ENCODE results near the gene SORCS1.

SORCS1 gene

GRCh38 chr10:107163881-107164861 lies at the start of gene SORCS1:
SORCS1 (minus strand) TSS chr10:107164706.
- peaks cover 46% of the 10 kb centered on the region for H3K27me3 ChIP-seq (ENCODE audit: insufficient read depth, low read length)
- H3K4me3 ChIP-seq (ENCODE audit: low read length), result peak within 1 kb of the TSS; percentile 44
- H2AFZ ChIP-seq (ENCODE audit: low read depth, low read length), result peak within 1 kb of the TSS; percentile 51
- H3K36me3 ChIP-seq (ENCODE audit: insufficient read depth, low read length), result no peaks in the 10 kb centered on the region
- peaks cover 2% of the 10 kb centered on the region for H3K4me1 ChIP-seq (ENCODE audit: insufficient read depth, low read length)
- H3K9me3 ChIP-seq (ENCODE audit: low read length), result no peaks in the 10 kb centered on the region

GRCh38 chr10:107214261-107214660 lies 49.8 kb upstream of the SORCS1 start:
- Histone ChIP-seq H3K4me3 (ENCODE audit: low read length) (no peak overlapping the region), H3K4me1 (ENCODE audit: insufficient read depth, low read length) (no peaks in the 10 kb centered on the region), H3K9me3 (ENCODE audit: low read length) (no peaks in the 10 kb centered on the region), H2AFZ (ENCODE audit: low read depth, low read length) (no peak overlapping the region), H3K27me3 (ENCODE audit: insufficient read depth, low read length) (no peaks in the 10 kb centered on the region), H3K36me3 (ENCODE audit: insufficient read depth, low read length) (no peaks in the 10 kb centered on the region)

GRCh38 chr10:107213861-107214260 lies 49.4 kb upstream of the SORCS1 start:
- H3K36me3 ChIP-seq (ENCODE audit: insufficient read depth, low read length), result no peaks in the 10 kb centered on the region
- H3K27me3 ChIP-seq (ENCODE audit: insufficient read depth, low read length), result no peaks in the 10 kb centered on the region
- no peak overlapping the region for H2AFZ ChIP-seq (ENCODE audit: low read depth, low read length)
- H3K9me3 ChIP-seq (ENCODE audit: low read length), result no peaks in the 10 kb centered on the region
- no peak overlapping the region for H3K4me3 ChIP-seq (ENCODE audit: low read length)
- H3K4me1 ChIP-seq (ENCODE audit: insufficient read depth, low read length), result no peaks in the 10 kb centered on the region

- Histone ChIP-seq H3K4me1 (ENCODE audit: insufficient read depth, low read length) (no peaks in the 10 kb centered on the region), H3K36me3 (ENCODE audit: insufficient read depth, low read length) (no peaks in the 10 kb centered on the region), H3K27me3 (ENCODE audit: insufficient read depth, low read length) (no peaks in the 10 kb centered on the region), H3K4me3 (ENCODE audit: low read length) (no peak overlapping the region), H3K9me3 (ENCODE audit: low read length) (no peaks in the 10 kb centered on the region), H2AFZ (ENCODE audit: low read depth, low read length) (no peak overlapping the region)
These were observed 42.3 kb upstream of the SORCS1 start for GRCh38 chr10:107206833-107207232.

GRCh38 chr10:107169516-107169915 lies 5.0 kb upstream of the SORCS1 start:
- H3K4me3 ChIP-seq (ENCODE audit: low read length), result no peak overlapping the region
- peaks cover 20% of the 10 kb centered on the region for H3K27me3 ChIP-seq (ENCODE audit: insufficient read depth, low read length)
- H3K36me3 ChIP-seq (ENCODE audit: insufficient read depth, low read length), result no peaks in the 10 kb centered on the region
- no peak overlapping the region for H2AFZ ChIP-seq (ENCODE audit: low read depth, low read length)
- H3K9me3 ChIP-seq (ENCODE audit: low read length), result no peaks in the 10 kb centered on the region
- H3K4me1 ChIP-seq (ENCODE audit: insufficient read depth, low read length), result peaks cover 2% of the 10 kb centered on the region

GRCh38 chr10:107168738-107169137 lies 4.2 kb upstream of the SORCS1 start:
- H3K27me3 ChIP-seq (ENCODE audit: insufficient read depth, low read length), result peaks cover 24% of the 10 kb centered on the region
- H3K9me3 ChIP-seq (ENCODE audit: low read length), result no peaks in the 10 kb centered on the region

GRCh38 chr10:107166403-107166802 lies 1.9 kb upstream of the SORCS1 start:
- H3K9me3 ChIP-seq (ENCODE audit: low read length), result no peaks in the 10 kb centered on the region
- H3K36me3 ChIP-seq (ENCODE audit: insufficient read depth, low read length), result no peaks in the 10 kb centered on the region
- H3K27me3 ChIP-seq (ENCODE audit: insufficient read depth, low read length), result peaks cover 42% of the 10 kb centered on the region
- no peak overlapping the region for H3K4me3 ChIP-seq (ENCODE audit: low read length)
- peaks cover 2% of the 10 kb centered on the region for H3K4me1 ChIP-seq (ENCODE audit: insufficient read depth, low read length)
- no peak overlapping the region for H2AFZ ChIP-seq (ENCODE audit: low read depth, low read length)

More at GRCh38 chr10:107168738-107169137, 4.2 kb upstream of the SORCS1 start:
- Histone ChIP-seq H3K36me3 (ENCODE audit: insufficient read depth, low read length) (no peaks in the 10 kb centered on the region), H2AFZ (ENCODE audit: low read depth, low read length) (no peak overlapping the region), H3K4me1 (ENCODE audit: insufficient read depth, low read length) (peaks cover 2% of the 10 kb centered on the region), H3K4me3 (ENCODE audit: low read length) (no peak overlapping the region)

- Histone ChIP-seq H3K9me3 (ENCODE audit: low read length) (no peaks in the 10 kb centered on the region), H2AFZ (ENCODE audit: low read depth, low read length) (no peak overlapping the region), H3K4me1 (ENCODE audit: insufficient read depth, low read length) (peaks cover 2% of the 10 kb centered on the region), H3K27me3 (ENCODE audit: insufficient read depth, low read length) (peaks cover 46% of the 10 kb centered on the region), H3K4me3 (ENCODE audit: low read length) (peak overlapping the region; percentile 44), H3K36me3 (ENCODE audit: insufficient read depth, low read length) (no peaks in the 10 kb centered on the region)
These were observed 486 bp upstream of the SORCS1 start for GRCh38 chr10:107164992-107165391.

GRCh38 chr10:107163076-107163855 lies 1.2 kb downstream of the SORCS1 start:
- no peaks in the 10 kb centered on the region for H3K9me3 ChIP-seq (ENCODE audit: low read length)
- peaks cover 46% of the 10 kb centered on the region for H3K27me3 ChIP-seq (ENCODE audit: insufficient read depth, low read length)
- H2AFZ ChIP-seq (ENCODE audit: low read depth, low read length), result no peak overlapping the region
- H3K4me3 ChIP-seq (ENCODE audit: low read length), result peak overlapping the region; percentile 44
- H3K36me3 ChIP-seq (ENCODE audit: insufficient read depth, low read length), result no peaks in the 10 kb centered on the region
- peaks cover 2% of the 10 kb centered on the region for H3K4me1 ChIP-seq (ENCODE audit: insufficient read depth, low read length)

GRCh38 chr10:107160866-107161265 lies 3.6 kb downstream of the SORCS1 start:
- Histone ChIP-seq H3K9me3 (ENCODE audit: low read length) (no peaks in the 10 kb centered on the region), H3K4me3 (ENCODE audit: low read length) (no peak overlapping the region), H3K36me3 (ENCODE audit: insufficient read depth, low read length) (no peaks in the 10 kb centered on the region), H3K4me1 (ENCODE audit: insufficient read depth, low read length) (peaks cover 2% of the 10 kb centered on the region), H3K27me3 (ENCODE audit: insufficient read depth, low read length) (peaks cover 37% of the 10 kb centered on the region), H2AFZ (ENCODE audit: low read depth, low read length) (no peak overlapping the region)

GRCh38 chr10:107159871-107160270 lies 4.6 kb downstream of the SORCS1 start:
- H3K27me3 ChIP-seq (ENCODE audit: insufficient read depth, low read length), result peaks cover 27% of the 10 kb centered on the region
- no peaks in the 10 kb centered on the region for H3K9me3 ChIP-seq (ENCODE audit: low read length)
- H3K4me1 ChIP-seq (ENCODE audit: insufficient read depth, low read length), result peaks cover under 1% of the 10 kb centered on the region
- H3K4me3 ChIP-seq (ENCODE audit: low read length), result no peak overlapping the region
- no peaks in the 10 kb centered on the region for H3K36me3 ChIP-seq (ENCODE audit: insufficient read depth, low read length)
- H2AFZ ChIP-seq (ENCODE audit: low read depth, low read length), result no peak overlapping the region

GRCh38 chr10:107157071-107157470 lies 7.4 kb downstream of the SORCS1 start:
- Histone ChIP-seq H3K36me3 (ENCODE audit: insufficient read depth, low read length) (no peaks in the 10 kb centered on the region), H3K4me3 (ENCODE audit: low read length) (no peak overlapping the region), H3K27me3 (ENCODE audit: insufficient read depth, low read length) (peaks cover 7% of the 10 kb centered on the region), H3K4me1 (ENCODE audit: insufficient read depth, low read length) (no peaks in the 10 kb centered on the region), H2AFZ (ENCODE audit: low read depth, low read length) (no peak overlapping the region), H3K9me3 (ENCODE audit: low read length) (no peaks in the 10 kb centered on the region)

- Histone ChIP-seq H2AFZ (ENCODE audit: low read depth, low read length) (no peak overlapping the region), H3K27me3 (ENCODE audit: insufficient read depth, low read length) (no peaks in the 10 kb centered on the region), H3K36me3 (ENCODE audit: insufficient read depth, low read length) (no peaks in the 10 kb centered on the region), H3K4me1 (ENCODE audit: insufficient read depth, low read length) (no peaks in the 10 kb centered on the region), H3K4me3 (ENCODE audit: low read length) (no peak overlapping the region), H3K9me3 (ENCODE audit: low read length) (no peaks in the 10 kb centered on the region)
These were observed 12.4 kb downstream of the SORCS1 start for GRCh38 chr10:107152087-107152486.
